Hematopoietic multipotent progenitor cell treated with erythropoietin and hydrocortisone succinate and interleukin-3 and kit ligand, for 4 days (in vitro differentiated cells): Measurements from ENCODE around the gene PLSCR4.

Source experiments
- DNase-seq: peaks from one replicate; pipeline ENCODE4 v3.0.0-alpha.2; 2015

The PLSCR4 gene

DNA sequence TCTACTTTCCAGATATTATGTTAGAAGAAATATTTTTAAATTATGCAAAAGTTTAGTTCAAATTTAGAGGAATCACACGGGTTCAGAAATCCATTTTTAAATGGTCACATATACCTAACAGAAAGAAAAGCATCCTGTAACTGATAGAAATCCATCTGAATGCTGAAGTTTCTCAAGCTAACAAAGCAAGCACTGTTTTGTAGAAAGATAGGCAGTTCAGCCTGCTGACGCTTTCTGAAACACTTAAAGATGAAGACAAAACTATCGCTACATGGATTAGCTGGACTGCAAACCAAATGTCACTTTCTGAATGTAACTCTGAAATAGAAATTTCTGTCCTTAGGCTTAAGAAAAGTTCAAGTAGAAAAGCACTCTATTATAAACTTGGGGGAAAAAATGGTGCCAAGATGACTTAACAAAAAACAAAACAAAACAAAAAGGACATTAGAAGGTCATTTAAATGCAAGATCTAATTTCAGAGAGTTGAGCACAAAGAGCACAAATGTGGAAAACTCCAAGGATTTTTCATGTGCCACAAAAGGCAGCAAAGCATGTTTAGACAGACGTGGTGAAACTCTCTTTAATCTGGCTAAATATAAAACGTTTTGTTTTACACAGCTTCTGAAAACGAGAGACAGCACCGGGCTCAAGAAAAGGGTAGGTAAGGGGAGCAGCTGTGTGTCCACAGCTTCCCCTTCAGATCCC, 91.1 kb downstream of the PLSCR4 start:
- DNase-seq: peak; percentile 23

- DNase-seq: no peak
Measured at GRCh38 chr3:146159037-146159436, 91.9 kb downstream of the PLSCR4 start.

GRCh38 chr3:146157325-146158060, 93.4 kb downstream of the PLSCR4 start:
- no peak for DNase-seq

- DNase-seq: peak; percentile 76
Measured at GRCh38 chr3:146156666-146157314, 94.1 kb downstream of the PLSCR4 start.

DNA sequence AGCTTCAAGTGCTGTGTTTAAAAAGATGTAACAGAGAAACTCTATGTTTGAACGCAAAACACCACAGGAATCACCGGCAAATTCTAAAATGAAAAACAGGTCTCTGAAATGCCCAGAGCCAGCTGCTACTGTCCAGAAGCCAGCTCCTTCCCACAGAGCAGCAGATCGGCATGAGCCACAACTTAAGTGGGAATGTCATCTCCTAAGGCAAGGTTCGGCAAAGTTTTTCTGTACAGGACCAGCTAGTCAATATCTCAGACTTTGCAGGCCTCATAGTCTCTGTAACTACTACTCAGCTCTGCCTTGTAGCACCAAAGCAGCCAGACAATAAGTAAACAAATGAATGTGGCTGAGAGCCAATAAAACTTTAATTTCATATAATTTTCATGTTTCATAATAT, 94.8 kb downstream of the PLSCR4 start:
- DNase-seq: peak; percentile 19

DNA sequence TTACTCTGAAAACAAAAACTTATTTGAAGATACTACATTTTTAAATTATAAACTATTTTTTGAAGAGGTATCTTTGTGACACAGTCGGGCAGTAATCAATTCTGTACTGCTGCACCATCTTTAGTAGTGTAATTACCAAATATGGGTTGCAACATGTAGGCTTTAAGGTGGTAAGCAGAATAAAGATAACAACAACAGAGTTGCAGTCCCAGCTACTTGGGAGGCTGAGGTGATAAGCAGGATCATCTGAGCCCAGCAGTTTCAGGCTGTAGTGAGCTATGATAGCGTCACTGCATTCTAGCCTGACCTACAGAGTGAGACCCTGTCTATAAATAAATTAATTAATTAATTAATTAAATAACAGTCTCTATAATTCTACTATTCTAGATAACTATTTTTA, 95.9 kb downstream of the PLSCR4 start:
- peak; percentile 65 for DNase-seq

- DNase-seq: no peak
Measured at GRCh38 chr3:146154316-146154715, 96.6 kb downstream of the PLSCR4 start.

DNA sequence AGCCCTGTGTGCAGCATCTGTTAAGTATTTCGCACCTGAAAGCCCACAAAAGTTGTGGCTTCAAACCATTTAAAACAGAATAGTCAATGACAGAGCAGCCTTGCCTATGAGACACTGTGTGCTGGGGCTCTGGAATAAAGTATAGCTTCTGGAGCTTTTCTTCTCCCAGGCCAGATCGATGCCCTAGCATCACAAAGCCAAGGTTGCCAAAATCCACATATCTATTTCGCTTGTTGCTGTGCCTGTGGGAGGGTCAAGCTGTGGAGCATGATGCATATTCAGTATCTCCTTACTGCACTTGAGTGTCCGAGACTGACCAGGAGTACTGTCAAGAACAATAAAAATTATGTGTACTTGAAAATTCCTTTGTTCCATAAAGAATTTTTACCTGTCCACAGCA, 97.5 kb downstream of the PLSCR4 start:
- DNase-seq: no peak

DNA sequence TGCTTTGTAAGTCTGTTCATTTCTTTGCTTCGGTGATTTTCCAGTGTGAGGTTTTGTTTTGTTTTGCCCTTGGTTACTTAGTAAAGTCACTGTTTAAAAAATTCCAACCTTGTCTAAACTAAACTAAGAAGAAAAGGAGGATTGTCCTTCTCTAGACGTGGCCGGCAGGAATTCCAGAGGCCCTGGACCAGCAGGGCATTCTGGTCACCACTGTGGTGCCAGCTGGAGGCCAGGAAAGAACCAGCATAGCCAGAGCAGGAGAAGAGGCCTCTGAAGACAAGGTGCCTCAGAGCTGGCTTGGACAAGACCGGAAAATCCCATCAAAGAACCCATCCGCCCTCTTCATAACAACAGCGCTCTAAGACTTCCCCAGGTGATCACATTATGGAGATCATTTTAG, 98.1 kb downstream of the PLSCR4 start:
- DNase-seq: no peak

GRCh38 chr3:146148468-146148931, 102.4 kb downstream of the PLSCR4 start:
- DNase-seq: peak; percentile 47

DNA sequence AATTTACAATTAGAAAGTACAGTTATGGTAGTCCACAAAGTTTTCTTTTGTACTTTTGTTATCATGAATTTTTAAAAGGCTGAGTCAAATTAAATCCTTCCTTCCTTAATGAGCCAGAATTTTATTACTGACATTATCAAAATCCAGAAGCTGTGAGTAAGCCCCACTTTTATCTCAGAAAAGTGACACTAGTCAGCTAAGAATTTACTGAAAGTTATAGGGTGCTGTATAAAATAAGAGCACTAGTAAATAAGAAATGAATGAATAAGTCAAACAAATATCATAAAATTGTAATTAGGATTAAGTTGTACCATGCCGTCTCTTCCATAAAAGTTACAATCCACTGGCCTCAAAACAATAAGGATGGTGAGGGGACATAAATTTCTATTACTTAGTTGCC, 105.3 kb downstream of the PLSCR4 start:
- no peak for DNase-seq

DNA sequence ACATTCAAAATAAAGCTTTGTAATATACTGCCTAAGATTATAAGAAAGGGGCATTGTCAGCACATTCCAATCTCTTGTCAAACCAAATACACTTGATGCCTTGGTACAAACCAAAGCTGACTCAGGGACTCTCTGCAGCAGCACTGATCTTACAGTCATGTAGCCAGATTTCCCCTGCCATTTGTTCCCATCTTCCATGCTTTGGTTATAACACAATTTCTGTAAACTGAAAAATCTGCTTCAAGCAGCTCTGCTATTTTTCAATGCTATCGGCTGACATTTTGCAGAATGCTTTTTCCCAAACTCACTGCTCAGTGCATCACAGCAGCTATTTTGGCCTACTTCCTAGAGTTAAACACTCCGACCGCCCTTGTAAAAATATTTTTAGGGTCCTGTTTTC, 108.1 kb downstream of the PLSCR4 start:
- DNase-seq: no peak
